NOMO-1 treated with DMSO at 0.1 percent for 48 hours (cell line): ENCODE results near the gene TMEM217.
"Not testable (repeated sequence)": the region's sequence is repeated elsewhere in the genome, so short reads cannot be mapped to it uniquely, and the experiment has no call there.

Experiments used
- DNase-seq: peaks from one replicate; lab custom pipeline; 2025; ENCODE audit not compliant: unreplicated experiment; lab: John Stamatoyannopoulos, UW

Gene TMEM217

GRCh38 chr6:37218511-37218910 lies 39.4 kb downstream of the TMEM217 start:
- DNase-seq: peak; percentile 77

GRCh38 chr6:37218061-37218460 lies 39.9 kb downstream of the TMEM217 start:
- DNase-seq: no peak

GRCh38 chr6:37212268-37212667 lies 45.7 kb downstream of the TMEM217 start:
- no peak for DNase-seq

- peak; percentile 74 for DNase-seq
Observed at GRCh38 chr6:37210313-37210968, 47.5 kb downstream of the TMEM217 start.

- no peak for DNase-seq
Observed at GRCh38 chr6:37209461-37210205, 48.3 kb downstream of the TMEM217 start.

- DNase-seq: no peak
Observed at GRCh38 chr6:37208793-37209192, 49.2 kb downstream of the TMEM217 start.

- DNase-seq: peak; percentile 72
Observed at GRCh38 chr6:37207903-37208456, 50.0 kb downstream of the TMEM217 start.

GRCh38 chr6:37206622-37207021 lies 51.3 kb downstream of the TMEM217 start:
- no peak for DNase-seq

GRCh38 chr6:37205997-37206340 lies 52.0 kb downstream of the TMEM217 start:
- DNase-seq: no peak

- no peak for DNase-seq
Observed at GRCh38 chr6:37205175-37205996, 52.6 kb downstream of the TMEM217 start.

- no peak for DNase-seq
Observed at GRCh38 chr6:37204014-37204751, 53.8 kb downstream of the TMEM217 start.

GRCh38 chr6:37202788-37203491 lies 55.0 kb downstream of the TMEM217 start:
- DNase-seq: peak; percentile 93

GRCh38 chr6:37201726-37202125 lies 56.2 kb downstream of the TMEM217 start:
- no peak for DNase-seq

- no peak for DNase-seq
Observed at GRCh38 chr6:37200085-37200484, 57.9 kb downstream of the TMEM217 start.

- not testable (repeated sequence) for DNase-seq
Observed at GRCh38 chr6:37196451-37196850, 61.5 kb downstream of the TMEM217 start.

- not testable (repeated sequence) for DNase-seq
Observed at GRCh38 chr6:37194886-37195285, 63.1 kb downstream of the TMEM217 start.

- DNase-seq: no peak
Observed at GRCh38 chr6:37192666-37193065, 65.3 kb downstream of the TMEM217 start.

- no peak for DNase-seq
Observed at GRCh38 chr6:37190159-37190535, 67.8 kb downstream of the TMEM217 start.

GRCh38 chr6:37188962-37189510 lies 68.9 kb downstream of the TMEM217 start:
- no peak for DNase-seq
